Suprapubic skin (tissue), 4 donors: ENCODE measurements around the gene RAB11A.
"Not testable (repeated sequence)": the region's sequence is repeated elsewhere in the genome, so short reads cannot be mapped to it uniquely, and the experiment has no call there.

Experiments used
- EP300 ChIP-seq: sonication (generic); formaldehyde crosslinking; IDR thresholded peaks from one replicate; pipeline ENCODE4 v1.6.1; 2017; ENCODE audit warnings: antibody characterized with exemption
- POLR2AphosphoS5 ChIP-seq, 3 donors: sonication (generic); formaldehyde crosslinking; IDR thresholded peaks; one replicate each; pipeline ENCODE4 v1.6.1; 2017; ENCODE audit warnings: antibody characterized with exemption in 3 of 3

DNA sequence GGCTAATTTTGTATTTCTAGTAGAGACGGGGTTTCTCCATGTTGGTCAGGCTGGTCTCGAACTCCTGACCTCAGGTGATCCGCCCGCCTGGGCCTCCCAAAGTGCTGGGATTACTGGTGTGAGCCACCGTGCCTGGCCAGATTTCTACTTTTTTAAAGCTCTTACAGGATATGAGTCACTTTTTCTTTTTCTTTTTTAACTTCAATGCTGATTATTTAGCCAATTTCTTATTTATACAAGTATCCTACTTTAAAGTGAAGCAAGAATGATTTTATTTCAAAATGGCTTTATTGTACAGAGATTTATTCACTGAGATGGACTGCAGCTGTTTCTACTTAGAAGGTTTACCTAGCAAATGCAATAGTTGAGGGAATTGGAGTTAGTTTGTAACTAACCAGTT lies 3.3 kb downstream of the RAB11A start:
- not testable (repeated sequence) for TF ChIP-seq POLR2AphosphoS5 (IDR thresholded peaks at IDR 0.05); EP300
